DOHH2 (cell line): ENCODE results near the gene MAMDC2.

ENCODE experiments used
- H3F3A ChIP-seq: fragments of 200-600 bp; sonication (generic), shearing (Covaris generic); 2 replicates; pipeline ENCODE4 v1.6.0; 2016; ENCODE audit warnings: antibody characterized with exemption, mild to moderate bottlenecking; ENCODE audit not compliant: control insufficient read depth, insufficient read depth
- H3K27ac ChIP-seq: fragments of 200-600 bp; sonication (generic); 2 replicates; pipeline ENCODE4 v1.5.1; 2014; ENCODE audit warnings: low read depth, mild to moderate bottlenecking, low read length, moderate library complexity
- H3K27me3 ChIP-seq: fragments of 200-600 bp; sonication (generic); 2 replicates; pipeline ENCODE4 v1.6.1; 2014; ENCODE audit warnings: mild to moderate bottlenecking, low read length, mixed read lengths; ENCODE audit not compliant: control insufficient read depth
- H3K36me3 ChIP-seq: fragments of 200-600 bp; sonication (generic); 2 replicates; pipeline ENCODE4 v1.6.1; 2014; ENCODE audit warnings: mild to moderate bottlenecking, low read length, moderate library complexity, mixed read lengths; ENCODE audit not compliant: control insufficient read depth
- H3K4me1 ChIP-seq: fragments of 200-600 bp; sonication (generic); 2 replicates; pipeline ENCODE4 v1.6.1; 2014; ENCODE audit warnings: mild to moderate bottlenecking, low read length, mixed read lengths; ENCODE audit not compliant: control insufficient read depth
- H3K4me2 ChIP-seq: fragments of 200-600 bp; sonication (generic); 2 replicates; pipeline ENCODE4 v1.6.0; 2014; ENCODE audit warnings: mild to moderate bottlenecking, low read length, moderate library complexity
- H3K4me3 ChIP-seq: fragments of 200-600 bp; sonication (generic); 2 replicates; pipeline ENCODE4 v1.5.1; 2014; ENCODE audit warnings: mild to moderate bottlenecking, low read length, mixed read lengths
- H3K79me2 ChIP-seq: fragments of 200-600 bp; sonication (generic); 2 replicates; pipeline ENCODE4 v1.6.1; 2014; ENCODE audit warnings: mild to moderate bottlenecking, low read length, mixed read lengths; ENCODE audit not compliant: control insufficient read depth
- H3K9me2 ChIP-seq: fragments of 200-600 bp; sonication (generic); replicated peaks from 2 replicates; pipeline ENCODE4 v1.6.1; 2014; ENCODE audit warnings: mild to moderate bottlenecking, low read length, mixed read lengths; ENCODE audit not compliant: control insufficient read depth
- H3K9me3 ChIP-seq: fragments of 200-600 bp; sonication (generic); 2 replicates; pipeline ENCODE4 v1.6.1; 2014; ENCODE audit warnings: antibody characterized with exemption, low read length, mixed read lengths; ENCODE audit not compliant: control insufficient read depth, insufficient read depth
- H4K20me1 ChIP-seq: fragments of 200-600 bp; sonication (generic); 2 replicates; pipeline ENCODE4 v1.6.0; 2014; ENCODE audit warnings: low read depth, mild to moderate bottlenecking, antibody characterized with exemption, low read length, moderate library complexity; ENCODE audit not compliant: control insufficient read depth, insufficient read depth
- EZH2phosphoT487 ChIP-seq: fragments of 200-600 bp; sonication (generic); IDR thresholded peaks from 2 replicates; pipeline ENCODE4 v1.6.1; 2017; ENCODE audit warnings: borderline replicate concordance, mild to moderate bottlenecking, antibody characterized with exemption, low read length, moderate library complexity, mixed read lengths
- TF ChIP-seq, protein P1 (sequence below): fragments of 200-600 bp; sonication (generic); IDR thresholded peaks from one replicate; pipeline ENCODE4 v1.5.1; 2014; ENCODE audit warnings: antibody characterized with exemption, mild to moderate bottlenecking, low read depth, low read length; ENCODE audit not compliant: poor library complexity, severe bottlenecking

The MAMDC2 gene

DNA sequence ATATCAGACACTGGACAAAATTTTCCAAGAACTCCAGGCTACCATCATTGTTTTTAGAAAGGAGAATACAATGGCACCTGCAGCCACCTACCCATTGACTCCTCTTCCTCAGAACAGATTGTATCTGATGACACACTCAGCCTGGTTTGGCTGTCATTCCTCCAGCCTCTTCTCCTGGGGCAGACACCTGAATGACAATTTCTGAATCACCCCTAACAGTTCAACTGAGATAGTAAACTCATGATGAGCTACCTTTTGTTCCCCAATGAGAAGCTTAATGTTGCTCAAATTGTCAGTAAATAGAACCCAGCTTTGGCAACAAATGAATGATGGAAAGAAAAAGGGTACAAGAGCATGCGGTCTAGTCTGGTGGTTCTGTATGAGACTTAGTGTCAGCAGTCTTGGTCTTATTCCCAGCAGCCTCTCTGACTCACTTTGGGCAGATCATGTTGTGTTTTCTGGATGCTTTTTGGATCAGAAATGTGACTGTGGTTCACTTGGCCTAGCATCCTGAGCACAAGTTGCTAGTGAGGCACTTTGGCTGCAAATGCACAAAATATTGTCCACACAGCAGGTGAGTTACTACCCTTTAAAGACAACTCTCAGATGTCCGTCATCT is 78.3 kb downstream of the MAMDC2 start:
- Histone ChIP-seq H3K79me2 (no peaks in the 10 kb centered on the region), H3F3A (no peaks in the 10 kb centered on the region), H3K27ac (no peak overlapping the region), H3K36me3 (no peaks in the 10 kb centered on the region), H3K4me3 (no peak overlapping the region), H3K9me3 (no peaks in the 10 kb centered on the region), H3K4me1 (no peaks in the 10 kb centered on the region), H3K27me3 (no peaks in the 10 kb centered on the region), H4K20me1 (no peaks in the 10 kb centered on the region), H3K9me2 (no peaks in the 10 kb centered on the region), H3K4me2 (no peak overlapping the region)
- TF ChIP-seq EZH2phosphoT487: no peak
- TF ChIP-seq, protein P1, sequence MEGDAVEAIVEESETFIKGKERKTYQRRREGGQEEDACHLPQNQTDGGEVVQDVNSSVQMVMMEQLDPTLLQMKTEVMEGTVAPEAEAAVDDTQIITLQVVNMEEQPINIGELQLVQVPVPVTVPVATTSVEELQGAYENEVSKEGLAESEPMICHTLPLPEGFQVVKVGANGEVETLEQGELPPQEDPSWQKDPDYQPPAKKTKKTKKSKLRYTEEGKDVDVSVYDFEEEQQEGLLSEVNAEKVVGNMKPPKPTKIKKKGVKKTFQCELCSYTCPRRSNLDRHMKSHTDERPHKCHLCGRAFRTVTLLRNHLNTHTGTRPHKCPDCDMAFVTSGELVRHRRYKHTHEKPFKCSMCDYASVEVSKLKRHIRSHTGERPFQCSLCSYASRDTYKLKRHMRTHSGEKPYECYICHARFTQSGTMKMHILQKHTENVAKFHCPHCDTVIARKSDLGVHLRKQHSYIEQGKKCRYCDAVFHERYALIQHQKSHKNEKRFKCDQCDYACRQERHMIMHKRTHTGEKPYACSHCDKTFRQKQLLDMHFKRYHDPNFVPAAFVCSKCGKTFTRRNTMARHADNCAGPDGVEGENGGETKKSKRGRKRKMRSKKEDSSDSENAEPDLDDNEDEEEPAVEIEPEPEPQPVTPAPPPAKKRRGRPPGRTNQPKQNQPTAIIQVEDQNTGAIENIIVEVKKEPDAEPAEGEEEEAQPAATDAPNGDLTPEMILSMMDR: no peak

DNA sequence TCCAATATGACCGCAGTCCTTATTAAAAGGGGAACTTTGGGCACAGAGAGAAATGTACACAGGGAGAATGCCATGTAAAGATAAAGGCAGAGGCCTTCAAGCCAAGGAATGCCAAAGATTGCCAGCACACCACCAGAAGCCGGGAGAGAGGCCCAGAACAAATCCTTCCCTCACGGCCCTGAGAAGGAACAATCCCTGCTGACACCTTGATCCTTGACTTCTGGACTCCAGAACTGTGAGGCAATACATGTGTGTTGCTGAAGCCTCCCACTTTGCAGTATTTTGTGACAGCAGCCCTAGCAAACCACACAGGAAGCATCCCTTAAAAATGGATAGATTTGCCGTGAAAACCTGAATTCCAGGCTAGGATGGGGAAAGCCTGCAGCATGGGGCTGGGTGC is 80.0 kb downstream of the MAMDC2 start:
- H3K9me3 ChIP-seq: no peaks in the 10 kb centered on the region
- H3K79me2 ChIP-seq: no peaks in the 10 kb centered on the region
- H3K9me2 ChIP-seq: no peaks in the 10 kb centered on the region
- H4K20me1 ChIP-seq: no peaks in the 10 kb centered on the region
- H3K4me2 ChIP-seq: no peak overlapping the region
- no peak overlapping the region for H3K27ac ChIP-seq
- no peak overlapping the region for H3K4me3 ChIP-seq
- H3K4me1 ChIP-seq: no peaks in the 10 kb centered on the region
- no peaks in the 10 kb centered on the region for H3K36me3 ChIP-seq
- TF ChIP-seq, protein P1: no peak
- no peak for TF ChIP-seq EZH2phosphoT487
- no peaks in the 10 kb centered on the region; the same call in 1 of the 2 replicates for H3K27me3 ChIP-seq
- H3F3A ChIP-seq: no peaks in the 10 kb centered on the region

DNA sequence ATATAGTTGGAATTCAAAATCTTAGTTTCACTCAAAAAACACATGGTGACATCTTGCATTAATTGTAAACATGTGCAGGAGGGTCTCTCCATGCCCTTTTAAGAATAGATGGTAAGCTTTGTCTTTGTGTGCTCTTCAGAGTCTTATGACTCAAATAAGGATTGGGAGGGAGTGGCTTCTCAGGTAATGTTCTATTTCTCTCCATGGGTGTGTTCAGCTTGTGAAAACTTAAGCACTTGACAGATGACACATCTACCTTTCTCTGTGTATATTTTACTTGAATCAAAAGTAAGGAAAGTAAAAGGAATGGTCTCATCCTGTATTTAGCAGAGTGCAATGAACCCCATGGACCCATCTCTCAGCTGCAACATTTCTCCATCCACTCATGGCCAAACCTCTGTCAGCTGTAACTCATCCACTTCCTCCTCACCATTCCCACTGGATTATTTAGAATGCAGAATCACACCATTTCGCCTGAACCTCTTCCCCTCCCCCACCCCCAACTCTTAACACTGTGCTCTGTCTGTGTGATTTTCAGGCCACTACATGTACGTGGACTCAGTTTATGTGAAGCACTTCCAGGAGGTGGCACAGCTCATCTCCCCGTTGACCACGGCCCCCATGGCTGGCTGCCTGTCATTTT is 82.1 kb downstream of the MAMDC2 start:
- Histone ChIP-seq H3K79me2 (no peaks in the 10 kb centered on the region), H3K4me3 (no peak overlapping the region), H3K4me1 (no peaks in the 10 kb centered on the region), H3K36me3 (no peaks in the 10 kb centered on the region), H3K9me3 (no peaks in the 10 kb centered on the region), H3K9me2 (no peaks in the 10 kb centered on the region), H3F3A (no peaks in the 10 kb centered on the region), H4K20me1 (no peaks in the 10 kb centered on the region), H3K27me3 (peaks cover 3% of the 10 kb centered on the region; the same call in 1 of the 2 replicates), H3K4me2 (no peak overlapping the region), H3K27ac (no peak overlapping the region)
- TF ChIP-seq, protein P1: no peak
- TF ChIP-seq EZH2phosphoT487: no peak
